Measurements from ENCODE around the gene SHBG.
A peak's percentile ranks its signal among the peaks of the same experiment; 100 is the strongest.

DNA sequence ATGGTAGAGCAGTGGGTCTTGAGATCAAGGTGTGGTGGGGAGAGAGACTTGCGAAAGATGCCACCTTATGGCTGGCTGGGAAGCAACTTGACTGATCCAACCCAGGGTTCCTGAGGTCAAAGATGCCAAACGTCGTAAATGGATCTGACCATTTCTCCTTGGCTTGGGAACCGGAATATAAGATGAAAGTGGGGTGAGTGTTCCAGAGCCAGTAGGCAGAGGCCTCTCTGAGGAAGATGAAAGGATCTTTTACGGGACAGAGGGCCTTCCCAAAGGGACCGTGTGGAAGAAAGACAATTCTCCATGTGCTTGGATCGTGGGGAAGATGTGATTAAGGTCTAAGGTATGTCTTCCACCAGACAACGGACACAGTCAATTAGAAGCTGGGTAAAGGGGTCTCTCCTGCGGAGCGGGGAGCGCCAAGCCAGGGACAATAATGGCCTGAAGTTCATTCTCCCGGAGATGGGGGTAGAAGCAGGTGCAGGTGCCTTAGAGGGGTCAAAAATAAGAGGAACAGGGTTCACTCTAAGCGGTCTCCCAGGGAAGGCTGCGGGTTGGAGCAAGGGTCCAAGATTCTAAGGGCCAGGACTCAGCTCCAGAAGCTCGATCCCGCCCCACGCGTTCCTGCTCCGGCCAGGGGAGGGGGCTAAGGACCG is 16.0 kb upstream of the SHBG start:
- TF ChIP-seq, protein P1, sequence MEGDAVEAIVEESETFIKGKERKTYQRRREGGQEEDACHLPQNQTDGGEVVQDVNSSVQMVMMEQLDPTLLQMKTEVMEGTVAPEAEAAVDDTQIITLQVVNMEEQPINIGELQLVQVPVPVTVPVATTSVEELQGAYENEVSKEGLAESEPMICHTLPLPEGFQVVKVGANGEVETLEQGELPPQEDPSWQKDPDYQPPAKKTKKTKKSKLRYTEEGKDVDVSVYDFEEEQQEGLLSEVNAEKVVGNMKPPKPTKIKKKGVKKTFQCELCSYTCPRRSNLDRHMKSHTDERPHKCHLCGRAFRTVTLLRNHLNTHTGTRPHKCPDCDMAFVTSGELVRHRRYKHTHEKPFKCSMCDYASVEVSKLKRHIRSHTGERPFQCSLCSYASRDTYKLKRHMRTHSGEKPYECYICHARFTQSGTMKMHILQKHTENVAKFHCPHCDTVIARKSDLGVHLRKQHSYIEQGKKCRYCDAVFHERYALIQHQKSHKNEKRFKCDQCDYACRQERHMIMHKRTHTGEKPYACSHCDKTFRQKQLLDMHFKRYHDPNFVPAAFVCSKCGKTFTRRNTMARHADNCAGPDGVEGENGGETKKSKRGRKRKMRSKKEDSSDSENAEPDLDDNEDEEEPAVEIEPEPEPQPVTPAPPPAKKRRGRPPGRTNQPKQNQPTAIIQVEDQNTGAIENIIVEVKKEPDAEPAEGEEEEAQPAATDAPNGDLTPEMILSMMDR (conservative IDR thresholded peaks at IDR 0.05; ENCODE audit: low read depth in 2 of 2), result peak in 1 of 2 experiments; percentile 20; a peak in 1 of 4 replicates
- TF ChIP-seq EZH2 (IDR thresholded peaks at IDR 0.05; ENCODE audit: low read depth, unreplicated experiment) (no peak), POLR2AphosphoS5 (IDR thresholded peaks at IDR 0.05; ENCODE audit: low read depth) (no peak), JUNB (IDR thresholded peaks at IDR 0.05; ENCODE audit: unreplicated experiment) (no peak), STAT1 (IDR thresholded peaks at IDR 0.05; ENCODE audit: unreplicated experiment) (no peak), EZH2phosphoT487 (IDR thresholded peaks at IDR 0.05; ENCODE audit: unreplicated experiment) (no peak), ZNF331 (CRISPR knock-in tag; IDR thresholded peaks at IDR 0.05; ENCODE audit: low read depth) (no peak), CREB1 (CRISPR knock-in tag; IDR thresholded peaks at IDR 0.05; ENCODE audit: low read depth) (no peak)
- TF ChIP-seq, protein P2, sequence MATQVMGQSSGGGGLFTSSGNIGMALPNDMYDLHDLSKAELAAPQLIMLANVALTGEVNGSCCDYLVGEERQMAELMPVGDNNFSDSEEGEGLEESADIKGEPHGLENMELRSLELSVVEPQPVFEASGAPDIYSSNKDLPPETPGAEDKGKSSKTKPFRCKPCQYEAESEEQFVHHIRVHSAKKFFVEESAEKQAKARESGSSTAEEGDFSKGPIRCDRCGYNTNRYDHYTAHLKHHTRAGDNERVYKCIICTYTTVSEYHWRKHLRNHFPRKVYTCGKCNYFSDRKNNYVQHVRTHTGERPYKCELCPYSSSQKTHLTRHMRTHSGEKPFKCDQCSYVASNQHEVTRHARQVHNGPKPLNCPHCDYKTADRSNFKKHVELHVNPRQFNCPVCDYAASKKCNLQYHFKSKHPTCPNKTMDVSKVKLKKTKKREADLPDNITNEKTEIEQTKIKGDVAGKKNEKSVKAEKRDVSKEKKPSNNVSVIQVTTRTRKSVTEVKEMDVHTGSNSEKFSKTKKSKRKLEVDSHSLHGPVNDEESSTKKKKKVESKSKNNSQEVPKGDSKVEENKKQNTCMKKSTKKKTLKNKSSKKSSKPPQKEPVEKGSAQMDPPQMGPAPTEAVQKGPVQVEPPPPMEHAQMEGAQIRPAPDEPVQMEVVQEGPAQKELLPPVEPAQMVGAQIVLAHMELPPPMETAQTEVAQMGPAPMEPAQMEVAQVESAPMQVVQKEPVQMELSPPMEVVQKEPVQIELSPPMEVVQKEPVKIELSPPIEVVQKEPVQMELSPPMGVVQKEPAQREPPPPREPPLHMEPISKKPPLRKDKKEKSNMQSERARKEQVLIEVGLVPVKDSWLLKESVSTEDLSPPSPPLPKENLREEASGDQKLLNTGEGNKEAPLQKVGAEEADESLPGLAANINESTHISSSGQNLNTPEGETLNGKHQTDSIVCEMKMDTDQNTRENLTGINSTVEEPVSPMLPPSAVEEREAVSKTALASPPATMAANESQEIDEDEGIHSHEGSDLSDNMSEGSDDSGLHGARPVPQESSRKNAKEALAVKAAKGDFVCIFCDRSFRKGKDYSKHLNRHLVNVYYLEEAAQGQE (IDR thresholded peaks at IDR 0.05; ENCODE audit: unreplicated experiment), result no peak
- TF ChIP-seq, protein P3, sequence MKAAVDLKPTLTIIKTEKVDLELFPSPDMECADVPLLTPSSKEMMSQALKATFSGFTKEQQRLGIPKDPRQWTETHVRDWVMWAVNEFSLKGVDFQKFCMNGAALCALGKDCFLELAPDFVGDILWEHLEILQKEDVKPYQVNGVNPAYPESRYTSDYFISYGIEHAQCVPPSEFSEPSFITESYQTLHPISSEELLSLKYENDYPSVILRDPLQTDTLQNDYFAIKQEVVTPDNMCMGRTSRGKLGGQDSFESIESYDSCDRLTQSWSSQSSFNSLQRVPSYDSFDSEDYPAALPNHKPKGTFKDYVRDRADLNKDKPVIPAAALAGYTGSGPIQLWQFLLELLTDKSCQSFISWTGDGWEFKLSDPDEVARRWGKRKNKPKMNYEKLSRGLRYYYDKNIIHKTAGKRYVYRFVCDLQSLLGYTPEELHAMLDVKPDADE (IDR thresholded peaks at IDR 0.05), result no peak

All from GM23338 (cell line).